Tibial nerve (tissue), 4 donors: ENCODE data around the gene KCNG4.

Experiments used
- EP300 ChIP-seq, 2 donors: sonication (generic); formaldehyde crosslinking; IDR thresholded peaks; one replicate each; pipeline ENCODE4 v1.6.1; 2017; ENCODE audit warnings: antibody characterized with exemption in 2 of 2, mild to moderate bottlenecking in 1 of 2
- POLR2A ChIP-seq, 2 donors: fragments of 450-650 bp; IDR thresholded peaks; one replicate each; pipeline ENCODE4 v1.6.1; 2017; ENCODE audit warnings: antibody characterized with exemption in 2 of 2, mild to moderate bottlenecking in 2 of 2, moderate library complexity in 2 of 2
- TF ChIP-seq, protein P1 (sequence below), 5 experiments: fragments of 200-600 bp in 3 of 5; fragments of 450-650 bp in 2 of 5; sonication (generic) in 3 of 5; IDR thresholded peaks; one replicate each; pipeline ENCODE4 v1.5.1; 2016 to 2019; ENCODE audit warnings: antibody characterized with exemption in 5 of 5, mild to moderate bottlenecking in 3 of 5, moderate library complexity in 2 of 5

DNA sequence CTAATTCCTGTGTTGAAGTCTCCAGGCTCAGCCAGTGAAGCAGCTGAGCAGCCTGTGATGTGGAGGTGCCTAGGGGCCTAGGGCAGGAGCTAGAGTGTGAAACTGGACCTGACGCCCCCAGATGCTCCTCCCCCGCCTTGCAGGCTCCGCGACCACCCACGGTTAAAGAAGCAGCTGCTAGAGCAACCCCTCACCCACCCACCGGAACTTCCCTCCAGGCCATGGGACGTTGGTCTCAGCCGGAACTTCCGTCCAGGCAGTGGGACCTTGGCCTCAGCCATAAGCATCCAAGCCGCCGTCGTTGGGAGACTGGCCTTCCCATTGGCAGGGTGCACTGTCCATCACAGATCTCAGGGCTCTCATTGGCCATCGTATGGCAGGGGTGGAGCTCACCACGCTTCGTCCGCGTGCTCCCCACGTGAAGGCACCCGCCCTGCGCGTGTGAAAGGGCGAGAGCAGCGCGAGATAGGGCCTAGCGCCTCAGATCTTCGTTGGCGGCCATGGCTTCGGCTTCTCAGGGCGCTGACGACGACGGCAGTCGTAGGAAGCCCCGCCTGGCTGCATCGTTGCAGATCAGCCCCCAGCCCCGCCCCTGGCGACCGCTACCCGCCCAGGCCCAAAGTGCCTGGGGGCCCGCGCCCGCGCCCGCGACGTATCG lies 49.0 kb downstream of the KCNG4 start, which contains the start of gene ADAD2:
- TF ChIP-seq EP300 (IDR thresholded peaks at IDR 0.05) (no peak), POLR2A (IDR thresholded peaks at IDR 0.05) (no peak)
- TF ChIP-seq, protein P1, sequence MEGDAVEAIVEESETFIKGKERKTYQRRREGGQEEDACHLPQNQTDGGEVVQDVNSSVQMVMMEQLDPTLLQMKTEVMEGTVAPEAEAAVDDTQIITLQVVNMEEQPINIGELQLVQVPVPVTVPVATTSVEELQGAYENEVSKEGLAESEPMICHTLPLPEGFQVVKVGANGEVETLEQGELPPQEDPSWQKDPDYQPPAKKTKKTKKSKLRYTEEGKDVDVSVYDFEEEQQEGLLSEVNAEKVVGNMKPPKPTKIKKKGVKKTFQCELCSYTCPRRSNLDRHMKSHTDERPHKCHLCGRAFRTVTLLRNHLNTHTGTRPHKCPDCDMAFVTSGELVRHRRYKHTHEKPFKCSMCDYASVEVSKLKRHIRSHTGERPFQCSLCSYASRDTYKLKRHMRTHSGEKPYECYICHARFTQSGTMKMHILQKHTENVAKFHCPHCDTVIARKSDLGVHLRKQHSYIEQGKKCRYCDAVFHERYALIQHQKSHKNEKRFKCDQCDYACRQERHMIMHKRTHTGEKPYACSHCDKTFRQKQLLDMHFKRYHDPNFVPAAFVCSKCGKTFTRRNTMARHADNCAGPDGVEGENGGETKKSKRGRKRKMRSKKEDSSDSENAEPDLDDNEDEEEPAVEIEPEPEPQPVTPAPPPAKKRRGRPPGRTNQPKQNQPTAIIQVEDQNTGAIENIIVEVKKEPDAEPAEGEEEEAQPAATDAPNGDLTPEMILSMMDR (IDR thresholded peaks at IDR 0.05) = no peak
